SK-MEL-5 (cell line): ENCODE data around the gene SPATA3. TPM values are rescaled to one million over a fixed set of nuclear protein-coding genes. Genes with fewer than 3 reads are reported as not detected.

Source experiments
- DNase-seq: peaks from one replicate; pipeline ENCODE4 v3.0.0-alpha.2; 2016; ENCODE audit warnings: low read depth, low spot score
- in situ Hi-C: cut with HindIII; loops from 2 replicates; pipeline ENCODE4 v1.10.0; 2016; ENCODE audit warnings: low sequenced_read_pairs, high pct_unique_total_duplicates, low pct_unique_long_range_greater_than_20kb
- total RNA-seq: library from RNA; depleted of rRNA; stranded (reverse); fragments of >200 nt; shearing (Covaris generic); gene quantifications from 2 replicates; pipeline ENCODE4 v1.2.3, GENCODE V29; 2014

Gene SPATA3
- total RNA-seq, 1 experiment from 2014 or later = not detected

DNA sequence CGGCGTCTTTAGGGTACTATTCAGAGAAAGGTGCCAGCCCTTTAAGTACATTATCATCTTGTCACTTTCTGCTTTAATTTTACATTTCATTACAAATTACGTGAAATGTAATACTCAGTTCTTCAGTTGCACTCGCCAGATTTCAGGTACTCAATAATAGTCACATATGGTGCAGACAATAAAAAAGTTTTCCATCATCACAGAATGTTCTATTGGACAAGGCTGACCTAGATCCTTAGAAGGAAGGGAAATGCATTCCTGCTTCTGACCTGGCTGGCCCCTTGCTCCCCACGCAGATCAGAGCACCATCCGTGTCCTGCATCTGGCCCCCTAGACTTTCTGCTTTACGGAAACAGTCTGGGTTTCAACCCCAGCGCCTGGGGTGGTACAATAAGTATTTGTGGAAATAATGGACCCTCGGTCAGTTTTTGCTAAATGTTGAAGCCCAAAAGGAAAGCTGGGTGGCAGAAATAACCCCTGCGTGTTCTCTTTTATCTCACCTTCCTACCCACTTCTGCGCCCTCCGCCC lies 40.7 kb downstream of the SPATA3 start:
- in situ Hi-C loops = no loop called here

DNA sequence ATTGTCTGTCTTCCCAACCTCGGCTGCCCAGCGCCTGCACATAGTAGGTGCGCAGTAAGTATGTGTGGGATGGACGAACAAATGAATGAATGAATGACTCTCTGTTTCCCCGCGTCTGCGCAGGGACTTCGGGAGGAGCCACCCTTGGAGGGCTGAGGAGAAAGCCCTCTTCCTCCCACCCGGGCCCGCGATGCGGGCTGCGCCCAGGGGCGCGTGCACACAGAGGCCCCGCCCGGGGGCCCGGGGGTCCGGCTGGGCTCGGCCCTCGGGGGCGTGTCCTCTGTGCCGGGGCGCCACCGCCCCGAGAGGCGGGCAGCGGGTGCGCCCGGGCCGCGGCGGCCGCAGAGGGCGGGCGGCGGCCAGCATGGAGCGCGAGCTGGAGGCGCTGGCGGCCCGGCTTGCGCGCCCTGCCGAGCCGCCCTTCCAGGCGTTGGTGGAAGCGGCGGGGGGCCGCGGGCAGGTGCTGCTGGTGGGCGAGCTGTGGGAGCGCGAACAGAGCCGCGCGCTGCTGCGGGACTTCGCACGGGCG lies 41.3 kb downstream of the SPATA3 start, which contains the start of gene C2orf72:
TSS of gene C2orf72 (plus strand) at position 322 of the 529 bp plus-strand sequence. CDS start at position 365, 43 bp downstream.
- in situ Hi-C loops = no loop called here
- no peak for DNase-seq

More for the DNA sequence above, 40.7 kb downstream of the SPATA3 start:
- no peak for DNase-seq

DNA sequence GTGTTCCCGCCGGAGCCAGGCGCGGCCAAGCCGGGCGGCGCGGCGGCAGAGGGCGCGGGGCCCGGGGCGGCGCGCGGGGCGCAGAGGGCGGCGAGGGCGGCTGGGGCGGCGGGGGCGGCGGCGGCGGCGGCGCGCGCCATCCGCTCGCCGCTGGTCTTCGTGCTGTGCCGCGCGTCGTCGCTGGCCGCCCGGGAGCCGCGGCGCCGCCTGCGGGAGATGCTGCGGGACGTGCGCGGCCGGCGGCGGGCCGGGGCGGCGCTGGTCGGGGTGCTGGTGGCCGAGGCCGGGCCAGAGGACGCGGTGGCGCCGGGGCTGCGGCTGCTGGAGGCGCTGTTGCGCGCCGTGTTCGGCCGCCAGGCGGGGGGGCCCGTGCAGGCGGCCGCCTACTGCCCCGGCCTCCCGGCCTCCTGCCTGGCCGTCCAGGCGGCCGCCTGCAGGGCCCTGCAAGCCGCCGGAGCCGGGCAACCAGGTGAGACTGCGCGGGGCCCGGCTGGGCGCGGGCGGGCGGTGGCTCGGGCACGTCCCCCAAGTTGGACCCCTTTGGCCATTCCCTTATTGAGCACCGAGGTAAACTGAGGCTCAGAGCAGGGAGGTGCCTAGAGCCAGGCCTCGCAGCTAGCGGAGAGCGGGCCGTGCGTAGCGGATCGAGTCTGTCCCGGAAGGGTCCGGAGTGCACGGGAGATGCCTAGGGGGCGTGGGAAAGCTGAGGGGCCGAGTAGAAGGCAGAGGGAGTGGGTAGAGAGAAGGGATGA lies 42.0 kb downstream of the SPATA3 start:
- in situ Hi-C loops = no loop called here

DNA sequence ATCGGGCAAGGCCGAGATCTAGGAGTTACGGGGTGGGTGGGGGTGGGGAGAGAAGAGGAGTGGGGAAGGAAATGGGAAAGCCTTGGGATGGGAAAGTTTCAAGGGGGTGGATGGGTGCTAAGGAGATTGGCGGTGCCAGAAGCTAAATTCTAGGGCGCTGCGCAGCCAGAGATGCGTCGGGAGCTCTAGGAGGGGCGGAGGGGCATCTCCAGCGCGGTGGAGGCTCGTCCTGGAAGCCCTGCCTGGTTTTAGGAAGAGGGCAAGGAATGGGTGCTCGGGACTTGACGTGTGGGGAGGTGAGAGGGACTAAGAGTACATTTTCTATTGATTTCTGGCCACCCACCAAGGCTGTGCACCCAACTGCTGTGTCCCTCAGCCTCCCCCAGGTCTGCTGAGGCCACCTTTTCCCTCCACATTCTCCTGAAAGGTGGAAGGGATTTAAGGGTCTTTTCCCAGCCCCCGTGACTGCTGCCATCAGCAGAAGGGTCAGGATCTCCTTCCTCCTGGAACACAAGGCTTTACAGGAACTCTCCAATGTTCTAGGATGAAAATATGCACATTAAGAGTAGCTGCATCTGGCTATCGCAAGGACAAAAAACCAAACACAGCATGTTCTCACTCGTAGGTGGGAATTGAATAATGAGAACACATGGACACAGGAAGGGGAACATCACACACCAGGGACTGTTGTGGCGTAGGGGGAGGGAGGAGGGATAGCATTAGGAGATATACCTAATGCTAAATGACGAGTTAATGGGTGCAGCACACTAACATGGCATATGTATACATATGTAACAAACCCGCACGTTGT lies 42.8 kb downstream of the SPATA3 start:
- in situ Hi-C loops = no loop called here
- DNase-seq = no peak

More for the DNA sequence above, 42.0 kb downstream of the SPATA3 start:
- no peak for DNase-seq

DNA sequence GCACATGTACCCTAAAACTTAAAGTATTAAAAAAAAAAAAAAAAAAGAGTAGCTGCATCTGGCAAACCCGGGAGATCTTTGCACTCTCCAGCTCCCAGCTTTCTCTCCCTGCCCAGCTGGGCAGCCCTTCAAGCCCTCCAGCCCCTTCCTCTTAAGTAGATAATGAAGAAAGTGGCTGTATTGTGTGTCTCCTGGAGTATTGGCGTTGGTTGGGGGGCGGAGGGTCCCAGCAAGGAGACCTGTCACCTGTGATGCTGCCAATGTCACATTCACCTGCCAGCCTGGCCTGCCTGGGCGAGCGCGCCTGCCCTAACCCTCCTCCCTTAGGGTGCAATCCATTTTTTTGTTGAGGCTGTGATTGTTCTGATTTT lies 43.4 kb downstream of the SPATA3 start:
- no peak for DNase-seq
- in situ Hi-C loops = no loop called here

DNA sequence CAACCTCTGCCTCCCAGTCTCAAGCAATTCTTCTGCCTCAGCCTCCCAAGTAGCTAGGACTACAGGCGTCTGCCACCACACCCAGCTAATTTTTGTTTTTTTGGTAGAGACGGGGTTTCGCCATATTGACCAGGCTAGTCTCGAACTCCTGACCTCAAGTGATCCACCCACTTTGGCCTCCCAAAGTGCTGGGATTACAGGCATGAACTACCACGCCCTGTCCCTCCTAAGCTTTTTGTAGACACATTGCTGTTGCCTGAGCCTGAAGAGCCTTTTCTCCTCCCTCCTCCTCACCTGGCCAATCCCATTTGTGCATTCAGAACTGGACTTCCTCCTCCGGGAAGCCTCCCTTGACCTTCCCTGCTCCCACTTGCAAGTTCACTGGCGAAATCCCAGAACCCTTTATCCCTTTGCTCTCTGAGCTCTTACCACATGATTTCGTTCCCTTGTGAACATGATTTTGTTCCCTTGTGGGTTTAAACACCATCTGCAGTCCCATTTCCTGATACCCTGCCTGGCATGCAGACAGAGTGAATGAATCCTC lies 44.0 kb downstream of the SPATA3 start:
- DNase-seq = peak; percentile 21
- in situ Hi-C loops = no loop called here

DNA sequence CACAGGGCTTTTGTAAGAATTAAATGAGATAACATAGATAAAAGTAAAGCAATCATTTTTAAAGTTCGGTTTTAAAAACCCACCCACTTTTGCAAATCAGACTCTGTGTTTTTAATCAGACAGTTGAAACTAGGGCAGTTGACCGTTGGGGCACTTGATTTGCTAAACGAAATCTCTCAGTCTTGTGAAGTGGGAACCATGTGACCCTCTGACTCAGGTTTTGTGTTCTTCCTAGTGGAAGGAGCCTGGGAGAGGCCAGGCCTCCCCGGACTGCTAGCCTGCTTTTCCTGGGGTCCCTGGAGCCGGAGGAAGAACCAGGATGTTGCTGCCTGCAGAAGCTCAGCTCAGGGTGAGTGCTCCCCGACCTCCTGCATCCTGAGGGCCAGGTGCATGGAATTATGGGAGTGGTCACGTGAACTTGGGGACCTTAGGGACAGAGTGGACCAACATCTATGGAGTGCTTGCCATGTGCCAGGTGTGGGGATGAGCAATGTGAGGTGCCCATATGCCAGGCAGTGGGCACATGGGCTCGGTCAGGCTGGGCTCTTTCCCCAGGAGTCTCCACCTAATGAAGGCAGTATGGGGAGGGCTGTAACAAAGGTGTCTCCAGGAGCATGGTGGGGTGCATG lies 45.3 kb downstream of the SPATA3 start:
- DNase-seq = peak; percentile 28
- in situ Hi-C loops = no loop called here

DNA sequence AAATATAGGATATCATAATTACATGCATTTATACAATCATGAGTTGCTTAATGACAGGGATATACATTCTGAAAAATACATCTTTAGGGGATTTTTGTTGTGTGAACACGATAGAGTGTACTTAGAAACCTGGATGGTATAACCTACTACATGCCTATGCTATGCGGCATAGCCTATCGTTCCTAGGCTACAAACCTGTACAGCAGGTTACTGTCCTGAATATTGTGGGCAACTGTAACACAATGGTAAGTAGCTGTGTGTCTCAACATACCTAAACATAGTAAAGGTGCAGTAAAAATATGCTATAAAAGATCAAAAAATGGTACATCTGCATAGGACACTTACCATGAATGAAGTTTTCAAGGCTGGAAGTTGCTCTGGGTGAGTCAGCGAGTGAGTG lies 47.9 kb downstream of the SPATA3 start:
- in situ Hi-C loops = no loop called here

DNA sequence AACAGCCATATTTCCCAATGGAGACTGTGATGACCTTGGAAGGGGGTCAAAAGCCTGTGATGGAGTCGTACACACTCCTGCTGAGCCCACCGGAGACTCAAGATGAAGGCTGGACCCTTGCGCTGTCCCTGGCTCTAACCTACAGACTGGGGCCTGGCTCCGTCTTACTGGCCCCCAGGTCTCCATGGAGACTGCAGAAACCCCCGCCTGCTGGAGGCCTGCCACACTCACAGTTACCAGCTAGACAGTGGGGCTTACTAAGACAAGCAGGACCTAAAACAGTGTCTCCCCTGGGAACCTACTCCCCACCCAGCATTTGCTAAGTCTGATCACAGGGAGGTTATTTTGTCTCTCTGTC lies 51.0 kb downstream of the SPATA3 start:
- DNase-seq = no peak
- in situ Hi-C loops = no loop called here

More for the DNA sequence above, 47.9 kb downstream of the SPATA3 start:
- no peak for DNase-seq

DNA sequence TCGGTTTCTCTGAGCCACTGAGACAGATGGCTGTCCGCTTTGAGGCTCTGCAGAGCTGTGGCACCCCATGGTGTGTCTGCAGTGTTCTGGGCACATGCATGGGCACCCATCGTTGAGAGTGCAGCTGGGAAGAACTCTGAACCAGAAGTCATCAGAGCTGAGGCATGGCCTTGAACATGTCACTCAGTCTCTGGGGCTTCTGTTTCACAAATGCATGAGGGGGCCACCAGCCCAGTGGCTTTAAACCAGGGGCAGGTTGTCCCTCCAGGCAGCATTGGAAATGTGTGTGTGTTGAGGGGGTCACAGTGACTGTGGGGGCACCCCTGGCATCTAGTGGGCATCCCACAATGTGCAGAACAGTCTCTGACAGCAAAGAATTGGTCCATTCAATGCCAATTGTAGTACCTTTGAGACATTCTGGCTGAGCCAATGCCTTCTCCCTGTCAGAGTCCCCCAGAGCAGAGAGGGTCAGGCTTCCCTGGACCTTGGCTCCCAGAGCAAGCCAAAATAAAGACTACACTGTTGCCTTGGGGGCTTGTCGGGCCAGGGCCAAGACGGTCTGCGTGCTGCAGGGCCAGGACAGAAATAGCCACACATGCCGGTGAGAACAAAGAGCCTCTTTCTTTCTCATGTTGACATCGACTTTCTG lies 51.5 kb downstream of the SPATA3 start:
- in situ Hi-C loops = no loop called here
- DNase-seq = peak; percentile 85

DNA sequence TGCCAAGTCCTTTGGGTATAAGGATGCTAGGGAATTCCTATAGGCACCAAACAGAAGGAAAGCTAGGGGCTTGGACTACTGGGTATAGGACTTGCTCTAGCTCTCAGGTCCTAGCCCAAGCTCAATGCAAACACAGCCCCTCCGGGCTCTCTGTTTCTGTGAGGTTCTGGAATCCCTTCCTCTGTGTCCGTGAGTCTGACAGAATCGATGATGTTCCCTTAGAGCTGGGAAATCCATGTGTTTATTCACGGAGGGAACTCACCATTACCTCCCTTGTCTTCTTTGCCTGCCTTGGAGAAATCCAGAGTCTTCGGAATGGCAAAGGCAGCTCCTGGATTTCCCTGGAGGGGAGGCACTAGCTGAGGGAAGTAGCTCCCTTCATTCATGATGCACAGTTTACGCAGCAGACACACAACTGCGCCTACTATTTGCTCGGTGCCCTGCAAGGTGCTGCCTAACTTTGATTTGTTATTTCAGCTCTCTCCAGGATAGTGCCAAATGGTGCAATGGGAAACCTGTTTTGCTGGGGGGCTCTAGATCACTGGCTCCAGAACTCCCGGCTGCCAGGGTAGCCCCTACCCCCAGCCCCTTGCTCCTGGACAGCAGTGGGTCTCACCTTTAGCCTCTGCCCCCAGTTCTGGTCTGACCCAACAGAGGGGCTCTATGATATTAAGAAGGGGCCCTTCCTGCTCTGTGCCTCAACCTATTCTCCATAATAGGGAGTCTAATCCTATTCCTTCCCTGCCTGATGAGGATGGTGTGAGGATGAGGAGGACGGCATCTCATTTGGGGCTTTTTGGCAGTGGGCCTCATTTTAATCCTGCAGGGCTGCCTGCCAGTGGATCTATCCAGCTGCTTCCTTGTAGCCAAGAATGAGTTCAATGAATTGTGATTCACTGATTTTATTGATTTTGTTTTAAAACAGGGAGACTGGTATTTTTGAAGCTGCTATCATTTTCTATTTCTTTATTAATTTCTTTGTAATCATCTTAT lies 52.3 kb downstream of the SPATA3 start:
- in situ Hi-C loops = no loop called here
- DNase-seq = no peak

DNA sequence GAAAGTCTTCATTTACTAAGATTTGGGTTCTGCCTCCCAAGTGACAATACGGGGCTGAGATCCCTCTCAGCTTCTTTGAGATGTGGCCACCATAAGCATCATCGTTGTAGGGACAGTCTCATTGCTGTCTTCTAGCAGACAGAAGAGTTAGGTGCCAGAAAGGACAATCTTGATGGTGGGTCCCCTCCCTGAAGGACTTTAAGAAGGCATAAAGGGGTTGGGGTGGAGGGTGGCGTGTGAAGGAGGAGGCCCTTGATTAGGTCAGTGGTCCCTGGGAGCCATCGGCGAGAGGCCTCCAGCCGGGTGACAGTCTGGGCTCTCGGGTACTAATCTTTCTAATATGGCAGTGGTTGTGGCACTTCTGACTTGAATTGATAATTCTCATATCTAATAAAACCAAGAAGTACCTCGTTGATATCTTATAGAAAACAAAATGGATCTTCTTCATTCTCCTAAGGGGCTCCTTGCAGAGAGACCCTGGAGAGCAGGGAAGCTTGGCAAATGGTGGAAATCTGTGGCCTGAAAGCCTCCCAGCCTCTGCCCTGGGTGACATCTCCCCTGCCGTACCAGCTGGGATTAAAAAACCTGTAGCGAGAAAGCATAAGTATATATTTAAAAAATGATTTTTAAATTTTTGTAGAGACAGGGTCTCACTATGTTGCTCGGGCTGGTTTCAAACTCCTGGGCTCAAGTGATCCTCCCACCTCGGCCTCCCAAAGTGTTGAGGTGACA lies 53.5 kb downstream of the SPATA3 start:
- in situ Hi-C loops = no loop called here
- no peak for DNase-seq

DNA sequence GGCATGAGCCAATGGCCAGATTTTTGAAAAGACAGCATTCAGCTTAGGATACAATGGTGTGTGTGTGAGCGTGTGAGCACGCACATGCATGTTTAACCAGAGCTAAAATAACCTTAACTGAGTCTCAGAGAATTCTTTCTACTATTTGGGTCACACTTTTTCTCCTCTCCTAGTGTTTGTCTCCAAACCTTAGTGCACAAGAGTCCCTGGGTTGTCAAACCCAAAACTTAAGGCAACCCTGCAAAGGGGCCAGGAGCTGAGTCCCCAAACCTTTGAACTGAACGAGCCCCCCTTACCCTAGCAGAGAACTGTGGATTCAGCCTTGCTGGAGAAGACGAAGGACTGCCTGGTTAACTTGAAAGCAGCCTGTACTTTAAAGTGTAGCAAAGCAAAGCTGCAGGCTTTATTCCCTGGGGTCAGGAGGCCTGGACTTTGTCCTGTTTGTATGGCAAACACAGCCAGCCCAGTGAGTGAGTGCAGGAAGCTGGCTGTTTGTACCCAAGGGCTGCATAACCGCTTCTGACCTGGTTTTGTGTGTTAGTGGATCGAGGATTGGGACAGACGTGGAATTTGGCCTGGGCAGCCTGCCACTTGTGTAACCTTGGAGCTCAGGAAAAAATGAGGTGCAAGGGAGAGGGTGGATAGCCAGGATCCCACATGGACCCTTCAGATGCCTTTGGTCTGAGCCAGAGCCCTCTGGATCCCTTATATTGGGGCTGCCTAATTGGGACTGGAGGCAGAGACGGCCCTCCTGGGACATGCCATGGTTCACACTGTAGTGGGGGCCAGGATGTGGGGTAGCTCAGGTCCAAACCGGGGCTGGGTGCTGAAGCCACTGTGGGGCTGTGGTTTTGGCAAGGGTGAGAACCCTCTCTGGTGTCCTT lies 54.3 kb downstream of the SPATA3 start:
- in situ Hi-C loops = no loop called here
- no peak for DNase-seq

DNA sequence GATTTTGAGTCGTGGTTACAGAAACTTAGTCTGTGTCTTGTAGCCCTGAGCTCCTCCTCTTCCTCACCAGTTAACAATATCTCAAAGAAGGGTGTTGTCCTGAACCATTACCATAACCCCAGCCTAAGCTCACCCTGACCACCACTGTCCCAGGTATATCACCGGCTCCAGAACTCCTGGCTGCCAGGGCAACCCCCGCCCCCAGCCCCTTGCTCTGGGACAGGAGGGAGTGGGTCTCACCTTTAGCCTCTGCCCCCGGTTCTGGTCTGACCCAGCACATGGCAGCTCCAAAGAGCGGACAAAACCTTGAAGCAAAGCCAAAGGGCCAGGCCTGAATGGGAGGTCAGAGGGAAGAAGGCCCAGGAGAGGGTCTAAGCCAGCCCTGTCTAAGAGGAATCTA lies 55.2 kb downstream of the SPATA3 start:
- in situ Hi-C loops = no loop called here
- DNase-seq = no peak
